Astrocyte (in vitro differentiated cells and primary cell): ENCODE data around the gene HDAC5. TPM values are rescaled to one million over a fixed set of nuclear protein-coding genes. Genes with fewer than 3 reads are reported as not detected.
"Not testable (repeated sequence)": the region's sequence is repeated elsewhere in the genome, so short reads cannot be mapped to it uniquely, and the experiment has no call there.

Source experiments
- DNase-seq: peaks from one replicate; pipeline ENCODE4 v3.0.0-alpha.2; 2010; ENCODE audit warnings: low read depth
- FAIRE-seq: peaks from 2 replicates; lab custom pipeline; 2011; peaks lifted over from hg19 to GRCh38; lab: Jason Lieb, UNC
- H2AFZ ChIP-seq: 2 replicates; pipeline ENCODE4 v1.6.0; 2012; ENCODE audit warnings: low read depth, low read length, inconsistent platforms
- H3K27ac ChIP-seq: 2 replicates; pipeline ENCODE4 v1.5.1; 2011; ENCODE audit warnings: low read depth, low read length, inconsistent platforms
- H3K27me3 ChIP-seq: 2 replicates; pipeline ENCODE4 v1.6.0; 2011; ENCODE audit warnings: low read length, inconsistent platforms; ENCODE audit not compliant: insufficient read depth
- H3K36me3 ChIP-seq: 2 replicates; pipeline ENCODE4 v1.5.1; 2011; ENCODE audit warnings: low read length, inconsistent platforms; ENCODE audit not compliant: insufficient read depth
- H3K4me1 ChIP-seq: 2 replicates; pipeline ENCODE4 v1.5.1; 2011; ENCODE audit warnings: low read length, inconsistent platforms; ENCODE audit not compliant: insufficient read depth
- H3K4me2 ChIP-seq: 2 replicates; pipeline ENCODE4 v1.6.0; 2012; ENCODE audit warnings: low read length, inconsistent platforms
- H3K4me3 ChIP-seq: 2 replicates; pipeline ENCODE4 v1.5.1; 2011; ENCODE audit warnings: low read depth, mild to moderate bottlenecking, low read length, inconsistent platforms; ENCODE audit not compliant: insufficient read depth
- H3K79me2 ChIP-seq: 2 replicates; pipeline ENCODE4 v1.6.0; 2012; ENCODE audit warnings: mild to moderate bottlenecking, low read length, inconsistent platforms; ENCODE audit not compliant: insufficient read depth
- H3K9ac ChIP-seq: 2 replicates; pipeline ENCODE4 v1.6.0; 2012; ENCODE audit warnings: mild to moderate bottlenecking, low read length, inconsistent platforms
- H3K9me3 ChIP-seq: 2 replicates; pipeline ENCODE4 v1.5.1; 2012; ENCODE audit warnings: low read depth, mild to moderate bottlenecking, low read length, inconsistent platforms; ENCODE audit not compliant: insufficient read depth
- H4K20me1 ChIP-seq: 2 replicates; pipeline ENCODE4 v1.6.0; 2012; ENCODE audit warnings: low read length, inconsistent platforms; ENCODE audit not compliant: insufficient read depth
- H3K27ac Mint-ChIP-seq: one replicate; pipeline ENCODE4 v1.8.0; 2021; ENCODE audit warnings: mild to moderate bottlenecking, mixed read lengths; ENCODE audit not compliant: unreplicated experiment
- H3K27me3 Mint-ChIP-seq: one replicate; pipeline ENCODE4 v1.8.0; 2021; ENCODE audit warnings: low read depth, mixed read lengths; ENCODE audit not compliant: unreplicated experiment
- H3K36me3 Mint-ChIP-seq: one replicate; pipeline ENCODE4 v1.8.0; 2021; ENCODE audit warnings: low read depth, mixed read lengths; ENCODE audit not compliant: unreplicated experiment
- H3K4me1 Mint-ChIP-seq: one replicate; pipeline ENCODE4 v1.8.0; 2021; ENCODE audit warnings: low read depth, mixed read lengths; ENCODE audit not compliant: unreplicated experiment
- H3K4me3 Mint-ChIP-seq: one replicate; pipeline ENCODE4 v1.8.0; 2021; ENCODE audit warnings: mild to moderate bottlenecking, moderate library complexity, mixed read lengths; ENCODE audit not compliant: unreplicated experiment
- H3K9me3 Mint-ChIP-seq: one replicate; pipeline ENCODE4 v1.8.0; 2021; ENCODE audit warnings: mild to moderate bottlenecking, mixed read lengths; ENCODE audit not compliant: unreplicated experiment
- CTCF ChIP-seq: IDR thresholded peaks from 2 replicates; pipeline ENCODE4 v1.5.1; 2011; ENCODE audit warnings: low read depth, mild to moderate bottlenecking, inconsistent platforms, low read length, moderate library complexity; ENCODE audit not compliant: insufficient read depth
- EZH2 ChIP-seq: IDR thresholded peaks from 2 replicates; pipeline ENCODE4 v1.6.1; 2012; ENCODE audit warnings: mild to moderate bottlenecking, low read length, inconsistent platforms; ENCODE audit not compliant: insufficient read depth
- total RNA-seq: library from RNA; stranded (reverse); gene quantifications from 2 replicates; pipeline ENCODE4 v1.2.1, GENCODE V29; 2021

HDAC5 gene
- total RNA-seq, 1 donor from 2014 or later, result 18.7 TPM

- H3K36me3 Mint-ChIP-seq, result peaks cover 8% of the 10 kb centered on the region
- no peak for FAIRE-seq
- Histone ChIP-seq H3K27me3 (no peaks in the 10 kb centered on the region), H3K4me3 (peak overlapping the region; percentile 68), H4K20me1 (peaks cover 50% of the 10 kb centered on the region), H3K9ac (peak overlapping the region; percentile 89), H3K9me3 (no peaks in the 10 kb centered on the region), H3K36me3 (no peaks in the 10 kb centered on the region), H2AFZ (no peak overlapping the region), H3K4me2 (peak overlapping the region; percentile 90), H3K27ac (no peak overlapping the region), H3K4me1 (peaks cover 7% of the 10 kb centered on the region), H3K79me2 (peaks cover 30% of the 10 kb centered on the region)
- no peak for TF ChIP-seq CTCF
- TF ChIP-seq EZH2, result no peak
- no peak for DNase-seq
- H3K4me3 Mint-ChIP-seq, result peak overlapping the region; percentile 92
- peaks cover 22% of the 10 kb centered on the region for H3K4me1 Mint-ChIP-seq
- no peaks in the 10 kb centered on the region for H3K9me3 Mint-ChIP-seq
- peak overlapping the region; percentile 41 for H3K27ac Mint-ChIP-seq
- peaks cover 6% of the 10 kb centered on the region for H3K27me3 Mint-ChIP-seq
These were observed 1.2 kb downstream of the HDAC5 start for GRCh38 chr17:44121997-44122815.

GRCh38 chr17:44120851-44121605 lies 2.4 kb downstream of the HDAC5 start:
- no peak for FAIRE-seq
- Histone ChIP-seq H3K4me1 (peaks cover 7% of the 10 kb centered on the region), H3K9ac (no peak overlapping the region), H3K79me2 (peaks cover 30% of the 10 kb centered on the region), H3K4me3 (no peak overlapping the region), H3K9me3 (no peaks in the 10 kb centered on the region), H3K36me3 (no peaks in the 10 kb centered on the region), H2AFZ (no peak overlapping the region), H3K4me2 (peak overlapping the region; percentile 18), H4K20me1 (peaks cover 58% of the 10 kb centered on the region), H3K27me3 (no peaks in the 10 kb centered on the region), H3K27ac (no peak overlapping the region)
- Mint-ChIP-seq H3K4me1 (peaks cover 22% of the 10 kb centered on the region), H3K27me3 (peaks cover 6% of the 10 kb centered on the region), H3K27ac (no peak overlapping the region), H3K36me3 (peaks cover 8% of the 10 kb centered on the region), H3K9me3 (no peaks in the 10 kb centered on the region), H3K4me3 (no peak overlapping the region)
- TF ChIP-seq CTCF, result no peak
- TF ChIP-seq EZH2, result no peak
- no peak for DNase-seq

DNA sequence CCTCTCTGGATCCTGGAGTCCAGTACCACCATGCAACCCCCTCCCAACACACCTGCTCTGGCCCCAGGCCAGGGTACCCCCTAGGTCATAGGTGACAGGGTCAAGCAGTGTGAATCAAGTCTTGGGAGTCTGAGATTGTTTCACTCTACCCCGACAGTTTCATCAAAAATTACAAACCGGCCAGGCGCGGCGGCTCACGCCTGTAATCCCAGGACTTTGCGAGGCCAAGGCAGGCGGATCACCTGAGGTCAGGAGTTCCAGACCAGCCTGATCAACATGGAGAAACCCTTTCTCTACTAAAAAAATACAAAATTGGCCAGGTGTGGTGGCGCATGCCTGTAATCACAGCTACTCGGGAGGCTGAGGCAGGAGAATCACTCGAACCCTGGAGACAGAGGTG lies 3.2 kb downstream of the HDAC5 start:
- not testable (repeated sequence) for H3K4me3 Mint-ChIP-seq, H3K27ac Mint-ChIP-seq, H3K9ac ChIP-seq, H3K36me3 ChIP-seq, H3K4me2 ChIP-seq, H3K27ac ChIP-seq, H2AFZ ChIP-seq, H3K27me3 Mint-ChIP-seq, H3K27me3 ChIP-seq, DNase-seq, FAIRE-seq, H3K4me1 ChIP-seq, H3K4me3 ChIP-seq, H3K9me3 Mint-ChIP-seq, H3K9me3 ChIP-seq
- peaks cover 22% of the 10 kb centered on the region for H3K4me1 Mint-ChIP-seq
- peaks cover 30% of the 10 kb centered on the region for H3K79me2 ChIP-seq
- H4K20me1 ChIP-seq, result peaks cover 64% of the 10 kb centered on the region
- H3K36me3 Mint-ChIP-seq, result peaks cover 13% of the 10 kb centered on the region
